PC-3 (cell line): ENCODE measurements around the gene NUP50.

Experiments used
- CTCF ChIP-seq: fragments of 300-600 bp; sonication (generic); conservative IDR thresholded peaks from 2 replicates; pipeline ENCODE4 v1.5.1; 2017; ENCODE audit warnings: antibody characterized with exemption, low read depth, mild to moderate bottlenecking, low read length
- EZH2 ChIP-seq: fragments of 300-600 bp; sonication (generic); IDR thresholded peaks from one replicate; pipeline ENCODE4 v1.6.1; 2017; ENCODE audit warnings: antibody characterized with exemption, mild to moderate bottlenecking, low read length; ENCODE audit not compliant: unreplicated experiment
- EZH2phosphoT487 ChIP-seq: fragments of 300-600 bp; sonication (generic); IDR thresholded peaks from 2 replicates; pipeline ENCODE4 v1.6.1; 2018; ENCODE audit warnings: mild to moderate bottlenecking, antibody characterized with exemption, low read length, borderline replicate concordance

- TF ChIP-seq CTCF (no peak), EZH2 (no peak), EZH2phosphoT487 (no peak)
Observed at GRCh38 chr22:45231293-45231692, 67.6 kb downstream of the NUP50 start.
